Caki2 (cell line): ENCODE results near the gene HDAC7. TPM values are rescaled to one million over a fixed set of nuclear protein-coding genes. Genes with fewer than 3 reads are reported as not detected.
A peak's percentile ranks its signal among the peaks of the same experiment; 100 is the strongest.

ENCODE experiments used
- DNase-seq: peaks from one replicate; pipeline ENCODE4 v3.0.0-alpha.2; 2015; ENCODE audit warnings: low read depth
- in situ Hi-C: cut with HindIII; loops from 2 replicates; pipeline ENCODE4 v1.10.0; 2016; ENCODE audit warnings: low sequenced_read_pairs, low pct_unique_long_range_greater_than_20kb, mixed read lengths
- total RNA-seq: library from RNA; depleted of rRNA; stranded (reverse); fragments of >200 nt; shearing (Covaris generic); gene quantifications from 2 replicates; pipeline ENCODE4 v1.2.3, GENCODE V29; 2014; ENCODE audit warnings: low replicate concordance

Gene HDAC7
- total RNA-seq, 1 experiment from 2014 or later: 12.4 TPM

GRCh38 chr12:47835006-47835830 is 15.5 kb upstream of the HDAC7 start:
- no peak for DNase-seq
- in situ Hi-C loops: no loop called here

DNA sequence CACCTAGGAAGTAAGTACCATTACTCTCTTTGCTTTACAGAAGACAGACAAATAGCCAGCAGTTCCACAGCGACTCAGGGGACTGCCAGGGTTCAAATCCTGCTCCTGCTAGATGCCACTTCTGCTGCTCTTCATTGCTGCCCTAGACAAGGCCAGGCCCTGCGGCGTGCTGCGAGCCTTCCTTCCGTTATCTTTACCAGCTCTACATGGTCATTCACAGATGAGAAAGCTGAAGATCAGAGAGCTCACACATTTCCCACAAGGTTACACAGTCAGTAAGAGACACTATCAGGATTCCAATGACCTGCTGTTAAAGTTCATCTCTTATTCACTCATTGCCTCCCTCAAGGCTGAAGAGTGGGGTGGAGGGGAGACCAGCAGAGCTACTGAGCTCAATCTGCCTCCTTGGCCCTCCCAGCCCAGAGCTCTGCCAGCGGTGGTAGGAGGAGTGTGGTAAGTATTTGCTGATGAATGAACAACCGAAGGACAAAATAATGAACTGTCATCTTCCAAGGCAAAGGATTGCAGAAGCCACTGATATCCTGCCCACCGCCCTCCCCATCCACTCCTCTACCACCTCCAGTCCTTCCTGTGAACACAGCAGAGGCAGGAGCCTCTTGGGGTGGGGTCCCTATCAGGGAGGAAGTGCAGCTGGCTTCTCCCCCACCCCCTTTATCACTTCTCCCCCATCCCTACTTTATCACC is 14.6 kb upstream of the HDAC7 start:
- DNase-seq: no peak
- in situ Hi-C loops: no loop called here

DNA sequence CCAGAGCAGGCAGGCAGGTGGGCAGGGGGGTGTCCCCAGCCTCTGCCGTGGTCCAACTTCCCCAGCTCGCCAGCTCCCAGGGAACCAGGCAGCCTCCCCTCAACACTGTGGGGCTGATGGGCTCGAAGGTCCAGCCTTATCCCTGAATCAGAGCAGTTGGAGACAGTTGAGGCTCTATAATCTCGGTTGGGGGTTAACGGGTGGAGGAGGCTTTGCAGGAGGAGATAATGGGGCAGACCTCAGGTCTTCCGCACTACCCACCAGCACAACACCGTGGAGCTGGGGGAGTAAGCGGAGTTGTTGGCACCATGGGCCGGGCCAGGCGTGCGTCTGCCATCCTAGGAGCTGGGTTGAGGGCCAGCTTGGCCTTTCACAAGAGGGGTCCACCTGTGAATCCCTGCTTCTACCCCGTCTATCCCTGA is 13.9 kb upstream of the HDAC7 start:
- in situ Hi-C loops: no loop called here
- no peak for DNase-seq

DNA sequence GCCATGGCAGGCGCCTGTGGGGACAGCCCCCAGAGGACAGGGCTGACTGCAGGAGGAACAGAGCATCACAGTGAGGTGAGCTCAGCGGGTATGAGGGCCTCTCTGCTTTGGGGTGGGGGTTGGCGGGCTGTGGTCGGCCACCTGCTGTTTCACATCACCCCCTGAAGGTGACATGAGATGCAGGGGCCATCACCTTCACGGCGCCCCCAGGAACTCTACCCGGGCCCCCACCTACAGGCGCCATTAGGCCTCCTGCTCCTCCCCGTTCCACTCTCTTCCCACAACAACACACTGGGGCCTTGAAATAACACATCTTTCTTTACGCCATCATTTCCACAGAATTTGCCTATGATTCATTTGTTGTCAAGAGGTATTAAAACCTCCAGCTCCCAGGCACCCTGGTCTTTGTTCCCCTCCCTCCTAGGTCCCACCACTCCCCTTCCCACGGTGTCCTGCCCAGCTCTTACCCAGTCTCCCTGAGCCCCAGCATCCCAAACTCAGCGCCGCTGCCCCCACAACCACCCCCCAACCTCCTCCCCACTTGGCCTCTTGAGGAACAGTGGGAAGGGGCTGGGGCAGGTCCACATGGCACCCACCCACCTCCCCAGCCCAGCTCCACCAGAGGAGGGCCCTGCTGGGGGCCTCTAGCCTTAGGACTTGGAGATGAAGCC is 12.7 kb upstream of the HDAC7 start:
- in situ Hi-C loops: no loop called here

DNA sequence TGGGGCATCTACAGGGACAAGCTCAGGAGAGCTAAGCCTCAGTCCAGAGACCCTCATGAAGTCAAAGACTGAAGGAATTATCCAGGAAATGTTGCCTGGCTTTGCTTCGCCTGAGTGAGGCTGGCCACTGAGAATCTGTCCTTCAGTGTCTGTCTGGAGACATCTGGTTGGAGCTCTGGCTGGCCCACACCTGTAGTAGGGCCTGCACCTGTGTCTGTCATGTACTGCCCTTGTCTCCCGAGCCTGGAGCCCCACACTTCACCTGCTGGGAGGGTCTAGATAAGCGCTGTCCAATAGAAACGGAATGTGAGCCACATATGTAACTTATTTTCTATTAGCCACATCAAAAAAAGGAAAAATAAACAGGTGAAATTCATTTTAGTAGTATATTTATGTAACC is 9.9 kb upstream of the HDAC7 start:
- in situ Hi-C loops: no loop called here
- DNase-seq: no peak

More for the DNA sequence above, 12.7 kb upstream of the HDAC7 start:
- no peak for DNase-seq

- in situ Hi-C loops: no loop called here
- peak; percentile 39 for DNase-seq
Observed at GRCh38 chr12:47828976-47829482, 9.3 kb upstream of the HDAC7 start.

- in situ Hi-C loops: no loop called here
- DNase-seq: no peak
Observed at GRCh38 chr12:47828008-47828975, 8.6 kb upstream of the HDAC7 start.

GRCh38 chr12:47825173-47825639 is 5.5 kb upstream of the HDAC7 start:
- peak; percentile 17 for DNase-seq
- in situ Hi-C loops: no loop called here

GRCh38 chr12:47824635-47825034 is 4.9 kb upstream of the HDAC7 start:
- in situ Hi-C loops: no loop called here
- no peak for DNase-seq

DNA sequence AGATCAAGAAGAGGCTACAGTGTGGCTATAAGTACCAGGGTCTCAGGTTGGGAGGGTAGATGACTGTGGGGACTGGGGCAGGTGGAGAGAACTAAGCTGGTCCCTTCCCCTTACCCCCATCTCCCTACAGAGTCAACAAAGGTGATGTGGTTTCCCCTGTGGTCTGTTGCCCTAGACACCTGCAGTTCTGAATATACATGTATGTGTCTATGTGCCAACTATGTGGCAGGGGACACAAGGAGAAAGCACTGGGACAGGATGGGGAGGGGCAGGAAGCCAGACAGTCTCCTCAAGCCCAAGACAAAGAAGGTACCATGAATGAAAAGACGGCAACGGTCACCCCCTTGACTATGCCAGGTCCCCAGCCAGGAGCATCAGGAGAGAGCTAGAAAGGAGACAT is 4.5 kb upstream of the HDAC7 start:
- in situ Hi-C loops: no loop called here
- DNase-seq: no peak

DNA sequence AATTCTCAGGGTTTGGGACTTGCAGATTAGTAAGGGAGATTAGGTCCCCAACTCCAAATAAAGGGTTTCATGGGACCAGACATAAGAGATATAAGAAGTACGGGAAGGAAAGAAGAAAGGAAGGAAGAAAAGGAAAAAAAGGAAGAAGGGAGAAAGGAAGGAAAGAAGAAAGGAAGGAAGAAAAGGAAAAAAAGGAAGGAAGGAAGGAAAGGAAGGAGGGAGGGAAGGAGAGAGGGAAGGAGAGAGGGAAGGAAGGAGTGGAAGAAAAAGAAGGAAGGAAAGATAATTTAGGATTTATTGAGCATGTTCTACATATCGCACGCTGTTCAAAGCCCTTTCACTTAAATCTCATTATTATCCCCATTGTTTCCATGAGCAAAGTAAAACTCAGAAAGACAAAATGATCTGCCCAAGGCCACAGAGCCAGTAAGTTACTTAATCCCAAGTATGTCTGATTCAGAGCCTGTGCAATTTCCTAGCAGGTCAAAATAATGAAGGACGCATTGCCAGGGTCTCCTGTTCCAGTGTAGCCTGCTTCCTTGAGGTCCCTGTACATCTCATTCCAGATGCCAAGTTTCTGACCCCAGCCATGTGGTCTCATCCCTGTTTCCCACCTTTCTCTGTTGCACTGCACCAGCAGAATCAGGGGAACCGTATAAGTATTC is 3.9 kb upstream of the HDAC7 start:
- in situ Hi-C loops: no loop called here
- no peak for DNase-seq

- no peak for DNase-seq
- in situ Hi-C loops: no loop called here
Observed at GRCh38 chr12:47822863-47823262, 3.2 kb upstream of the HDAC7 start.

DNA sequence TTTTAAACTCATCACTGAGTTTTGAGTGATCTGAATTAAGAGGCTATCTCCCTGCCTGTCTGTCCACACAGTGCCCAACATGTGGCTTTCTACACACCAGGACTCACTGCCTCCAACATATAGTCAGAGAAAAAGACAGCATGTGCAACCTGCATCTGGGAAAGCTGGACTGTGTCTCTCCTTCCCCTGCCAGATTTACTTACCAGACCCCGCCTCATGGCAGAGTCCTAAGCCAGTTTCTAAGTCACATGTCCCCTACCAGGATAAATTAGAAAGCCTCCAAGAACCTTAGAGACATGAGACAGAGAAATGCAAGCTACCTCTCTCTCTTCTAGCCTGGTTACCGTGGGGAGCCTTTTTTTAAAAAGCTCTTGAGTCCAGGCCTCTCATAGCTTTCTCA is 2.7 kb upstream of the HDAC7 start:
- no peak for DNase-seq
- in situ Hi-C loops: no loop called here

DNA sequence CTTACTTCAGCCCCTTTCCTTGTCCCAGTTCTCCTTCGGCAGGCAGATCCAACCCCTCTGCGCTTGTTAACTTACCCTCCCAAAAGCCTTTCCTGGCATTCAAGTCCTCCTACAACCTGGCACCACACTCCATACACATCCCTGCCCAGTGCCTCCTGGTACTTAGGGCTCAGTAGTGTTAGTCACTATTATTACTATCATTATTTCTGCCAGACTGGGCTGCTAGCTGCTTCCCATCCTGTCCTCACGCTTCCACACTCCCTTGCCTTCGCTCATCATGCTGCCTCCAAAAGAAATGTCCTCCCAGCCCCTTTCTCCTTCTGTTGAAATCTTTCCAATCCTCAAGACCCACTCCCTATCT is 1.6 kb upstream of the HDAC7 start:
- DNase-seq: no peak
- in situ Hi-C loops: no loop called here

- in situ Hi-C loops: no loop called here
Observed at GRCh38 chr12:47820631-47821345, 1.1 kb upstream of the HDAC7 start.

GRCh38 chr12:47819138-47819895 is 386 bp downstream of the HDAC7 start:
- DNase-seq: peak; percentile 21

More at GRCh38 chr12:47820631-47821345, 1.1 kb upstream of the HDAC7 start:
- peak; percentile 91 for DNase-seq

More at GRCh38 chr12:47819138-47819895, 386 bp downstream of the HDAC7 start:
- in situ Hi-C loops: no loop called here
